GM23248 (cell line): Measurements from ENCODE around the gene NPHP4.

Source experiments
- EZH2 ChIP-seq: fragments of 200-600 bp; sonication (generic); IDR thresholded peaks from 2 replicates; pipeline ENCODE4 v1.6.1; 2018; ENCODE audit warnings: antibody characterized with exemption, mild to moderate bottlenecking; ENCODE audit not compliant: insufficient read depth, poor library complexity, severe bottlenecking
- EZH2phosphoT487 ChIP-seq: fragments of 200-600 bp; sonication (generic); IDR thresholded peaks from 2 replicates; pipeline ENCODE4 v1.6.1; 2018; ENCODE audit warnings: antibody characterized with exemption, moderate library complexity, mild to moderate bottlenecking, low read depth; ENCODE audit not compliant: insufficient read depth

DNA sequence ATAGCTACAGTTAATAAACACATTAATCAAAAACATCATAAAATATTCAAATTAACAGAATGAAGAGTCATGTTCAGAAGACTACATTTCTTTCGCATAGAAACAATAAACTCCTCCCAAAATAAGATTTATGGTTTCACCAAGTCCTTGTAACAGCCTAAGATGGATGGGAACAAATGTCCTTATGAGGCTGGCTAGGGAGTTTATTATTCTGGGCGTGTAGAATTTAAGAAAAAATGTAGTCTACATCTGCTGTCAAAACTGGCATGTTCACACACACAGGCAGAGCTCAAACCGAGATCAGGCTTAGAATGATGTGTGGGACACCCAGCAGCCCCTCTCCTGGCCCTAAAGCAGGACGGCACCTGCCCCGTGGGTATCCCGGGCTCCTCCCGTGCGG, 101.1 kb downstream of the NPHP4 start:
- TF ChIP-seq EZH2 (no peak), EZH2phosphoT487 (no peak)
